Erythroblast (primary cell): ENCODE results near the gene LHPP.
A peak's percentile ranks its signal among the peaks of the same experiment; 100 is the strongest.

Source experiments
- DNase-seq, 2 experiments: peaks; one replicate each; lab custom pipeline; 2025; lab: John Stamatoyannopoulos, UW
- GATA1 ChIP-seq: IDR thresholded peaks from 2 replicates; pipeline ENCODE4 v1.6.1; 2011; ENCODE audit warnings: low read depth, mild to moderate bottlenecking, control low read depth, low read length, moderate library complexity
- POLR2A ChIP-seq: IDR thresholded peaks from 2 replicates; pipeline ENCODE4 v1.6.1; 2011; ENCODE audit warnings: mild to moderate bottlenecking, low read length

LHPP gene

GRCh38 chr10:124461642-124462347, at the start of gene LHPP:
TSS of gene LHPP (plus strand) at chr10:124461823. CDS start at chr10:124461863, 40 bp downstream.
- TF ChIP-seq GATA1, result no peak
- TF ChIP-seq POLR2A, result peak; percentile 43
- peak; percentile 91 to 92 for DNase-seq

GRCh38 chr10:124414076-124414475, 47.5 kb upstream of the LHPP start:
- TF ChIP-seq GATA1 (no peak), POLR2A (no peak)
- peak in 1 of 2 experiments; percentile 38 for DNase-seq

GRCh38 chr10:124415210-124415609, 46.4 kb upstream of the LHPP start:
- TF ChIP-seq GATA1 (no peak), POLR2A (no peak)
- DNase-seq, result peak in 1 of 2 experiments; percentile 36

- TF ChIP-seq POLR2A (no peak), GATA1 (no peak)
- DNase-seq, result peak; percentile 23 to 45
These were observed 44.9 kb upstream of the LHPP start for GRCh38 chr10:124416733-124417132.

GRCh38 chr10:124417895-124418725, 43.5 kb upstream of the LHPP start:
- TF ChIP-seq GATA1 (no peak), POLR2A (no peak)
- peak; percentile 80 to 84 for DNase-seq

- peak; percentile 98 to 99 for DNase-seq
- peak; percentile 98 for TF ChIP-seq POLR2A
- no peak for TF ChIP-seq GATA1
These were observed 42.7 kb upstream of the LHPP start, which contains the start of gene OAT for GRCh38 chr10:124418726-124419501. TSS of gene OAT (minus strand) at chr10:124418923. CDS start at chr10:124412171, 6,752 bp downstream.

- TF ChIP-seq POLR2A (no peak), GATA1 (no peak)
- DNase-seq, result no peak
These were observed 42.0 kb upstream of the LHPP start for GRCh38 chr10:124419635-124420034.

GRCh38 chr10:124420254-124420653, 41.4 kb upstream of the LHPP start:
- peak; percentile 92 to 96 for DNase-seq

GRCh38 chr10:124422742-124423141, 38.9 kb upstream of the LHPP start:
- TF ChIP-seq GATA1 (no peak), POLR2A (no peak)
- no peak for DNase-seq

More at GRCh38 chr10:124420254-124420653, 41.4 kb upstream of the LHPP start:
- no peak for TF ChIP-seq GATA1
- TF ChIP-seq POLR2A, result no peak

- DNase-seq, result peak; percentile 86 to 90
- TF ChIP-seq GATA1 (no peak), POLR2A (no peak)
These were observed 37.8 kb upstream of the LHPP start for GRCh38 chr10:124423813-124424212.

GRCh38 chr10:124425227-124425962, 36.2 kb upstream of the LHPP start:
- DNase-seq, result no peak
- TF ChIP-seq POLR2A, result no peak

- DNase-seq, result no peak
- no peak for TF ChIP-seq POLR2A
These were observed 33.3 kb upstream of the LHPP start for GRCh38 chr10:124428207-124428777.
